Right kidney (tissue), 9 donors: Measurements from ENCODE around the gene HAND1.
"Not testable (repeated sequence)": the region's sequence is repeated elsewhere in the genome, so short reads cannot be mapped to it uniquely, and the experiment has no call there.

Experiments
- DNase-seq: peaks from one replicate; pipeline ENCODE4 v3.0.0-alpha.2; 2016
- long read RNA-seq, 8 donors: transcript quantifications; one replicate each; lab custom pipeline, GENCODE V29; 2026

The HAND1 gene
- long read RNA-seq, donor 1 = 0 reads
- long read RNA-seq, donor 2 = 0 reads
- long read RNA-seq, donor 3 = 0 reads
- long read RNA-seq, donor 4 = 0 reads
- long read RNA-seq, donor 5 = 0 reads
- long read RNA-seq, donor 6 = 0 reads
- long read RNA-seq, donor 7 = 0 reads
- long read RNA-seq, donor 8 = 0 reads

DNA sequence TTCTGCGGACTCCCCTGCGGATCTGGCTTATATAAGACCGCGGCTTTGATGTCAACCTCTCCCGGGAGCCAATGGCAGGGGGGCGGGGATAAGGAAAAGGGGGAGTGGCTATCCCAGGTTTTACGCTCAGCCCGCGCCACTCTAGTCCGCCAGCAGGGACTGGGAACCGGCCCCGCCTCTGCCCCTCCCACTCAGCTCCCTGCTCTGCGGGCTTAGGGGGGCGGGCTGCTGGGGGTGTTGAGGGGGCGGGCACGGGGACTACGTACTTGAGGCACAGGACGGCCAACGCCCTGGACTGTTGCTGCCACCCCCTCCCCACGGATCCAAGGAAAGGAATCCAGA is at the start of gene HAND1:
Gene HAND1 (minus strand): TSS at position 4 of the 342 bp plus-strand sequence. CDS start 219 bp downstream, outside the sequence.
- no peak for DNase-seq

GRCh38 chr5:154526231-154527226 is 48.5 kb upstream of the HAND1 start:
- no peak for DNase-seq

- no peak for DNase-seq
Measured at GRCh38 chr5:154524859-154525258, 46.8 kb upstream of the HAND1 start.

- no peak for DNase-seq
Measured at GRCh38 chr5:154524181-154524580, 46.2 kb upstream of the HAND1 start.

DNA sequence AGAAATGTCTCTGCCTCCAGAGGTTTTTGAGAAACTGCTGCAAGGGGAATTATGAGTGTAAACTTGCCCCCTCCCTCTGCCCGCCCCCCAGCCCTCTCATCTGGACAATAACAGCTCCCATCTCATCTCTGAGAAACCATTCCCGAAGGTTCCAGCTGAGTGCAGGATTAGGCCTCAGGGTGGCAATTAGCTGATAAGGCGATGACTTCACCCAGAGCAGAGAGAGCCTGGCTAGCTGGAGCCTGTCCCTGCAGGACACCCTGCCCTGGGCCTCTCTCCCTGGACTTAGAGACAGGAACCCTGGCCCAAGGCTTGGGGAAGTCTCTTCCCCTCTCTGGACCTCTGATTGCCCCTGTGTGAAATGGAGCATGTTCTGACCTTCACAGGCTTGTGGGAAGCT is 45.7 kb upstream of the HAND1 start:
- no peak for DNase-seq

GRCh38 chr5:154523104-154523503 is 45.1 kb upstream of the HAND1 start:
- no peak for DNase-seq

DNA sequence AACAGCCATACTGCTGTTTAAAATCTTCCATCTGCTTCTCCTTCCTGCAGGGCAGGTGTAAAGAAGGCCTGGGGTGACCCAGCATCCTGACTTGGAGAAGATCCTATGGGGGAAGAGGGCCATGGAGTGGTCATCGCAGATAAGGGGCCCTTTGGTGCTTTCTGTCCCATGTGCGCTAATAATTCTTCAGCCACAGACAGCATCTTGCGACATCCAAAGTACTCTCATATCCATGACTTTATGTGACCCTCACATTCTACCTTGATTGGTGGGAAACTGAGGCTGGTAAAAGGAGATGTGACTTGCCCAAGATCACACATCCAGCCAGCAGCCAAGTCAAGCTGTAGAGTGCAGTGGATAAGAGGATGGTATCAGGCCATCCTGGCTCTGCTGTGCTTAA is 44.3 kb upstream of the HAND1 start:
- DNase-seq = no peak

DNA sequence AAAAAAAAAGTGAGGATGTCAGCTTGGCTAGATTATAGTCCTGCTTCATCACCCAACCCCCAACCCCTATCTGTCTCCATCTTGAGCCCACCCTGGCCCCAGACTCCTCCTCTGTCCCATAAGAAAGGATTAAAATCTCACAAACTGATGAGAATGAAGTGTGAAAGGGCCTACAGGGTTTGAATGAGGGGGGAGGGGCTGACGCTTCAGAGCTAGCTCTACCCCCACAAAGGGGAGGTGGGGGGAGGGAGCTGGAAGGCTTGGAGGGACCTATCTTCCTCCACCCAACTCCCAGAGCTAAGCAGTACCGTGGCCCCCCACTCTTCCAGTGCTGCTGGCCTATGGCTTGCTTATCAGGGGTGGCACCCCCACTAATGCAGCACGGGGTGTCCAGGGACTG is 43.7 kb upstream of the HAND1 start:
- no peak for DNase-seq

- peak; percentile 64 for DNase-seq
Measured at GRCh38 chr5:154520861-154521453, 42.9 kb upstream of the HAND1 start.

DNA sequence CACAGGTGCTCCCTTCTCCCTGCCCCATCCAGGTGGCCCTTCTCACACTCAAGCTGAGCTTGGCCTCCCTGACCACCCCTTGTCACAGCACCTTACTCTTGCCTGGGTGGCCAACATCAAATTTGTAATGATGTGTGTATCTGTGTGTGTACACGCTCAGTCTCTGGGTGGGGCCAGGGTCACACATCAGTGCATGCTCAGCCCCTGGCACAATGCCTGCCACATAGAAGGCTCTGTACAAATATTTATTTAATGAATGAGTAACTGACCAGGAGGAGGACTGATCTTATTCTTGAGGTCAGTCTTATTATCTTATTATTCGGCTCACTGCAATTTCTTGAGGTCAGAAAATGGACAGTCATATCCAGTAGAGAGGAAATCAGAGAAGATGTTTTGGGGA is 41.3 kb upstream of the HAND1 start:
- no peak for DNase-seq

DNA sequence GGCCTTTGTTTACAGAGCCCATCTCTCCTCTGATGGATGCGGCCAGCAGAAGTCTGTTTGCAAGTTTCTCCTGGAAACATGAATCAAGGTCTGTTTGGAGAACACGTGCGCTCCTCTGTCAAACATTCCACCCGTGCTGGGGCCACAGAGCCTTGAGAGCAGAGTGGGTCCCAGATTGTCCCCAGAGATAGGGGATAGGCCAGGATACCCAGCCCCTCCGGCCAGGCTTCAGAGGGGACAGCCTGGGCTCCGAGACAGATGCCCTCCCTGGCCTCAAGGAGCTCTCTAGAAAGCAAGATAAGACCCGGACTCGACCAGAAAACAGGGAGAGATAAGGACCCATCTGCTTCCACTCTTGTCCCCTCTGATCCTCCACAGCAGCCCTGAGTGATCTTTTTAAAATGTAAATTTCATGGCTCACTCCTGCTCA is 40.4 kb upstream of the HAND1 start:
- no peak for DNase-seq

DNA sequence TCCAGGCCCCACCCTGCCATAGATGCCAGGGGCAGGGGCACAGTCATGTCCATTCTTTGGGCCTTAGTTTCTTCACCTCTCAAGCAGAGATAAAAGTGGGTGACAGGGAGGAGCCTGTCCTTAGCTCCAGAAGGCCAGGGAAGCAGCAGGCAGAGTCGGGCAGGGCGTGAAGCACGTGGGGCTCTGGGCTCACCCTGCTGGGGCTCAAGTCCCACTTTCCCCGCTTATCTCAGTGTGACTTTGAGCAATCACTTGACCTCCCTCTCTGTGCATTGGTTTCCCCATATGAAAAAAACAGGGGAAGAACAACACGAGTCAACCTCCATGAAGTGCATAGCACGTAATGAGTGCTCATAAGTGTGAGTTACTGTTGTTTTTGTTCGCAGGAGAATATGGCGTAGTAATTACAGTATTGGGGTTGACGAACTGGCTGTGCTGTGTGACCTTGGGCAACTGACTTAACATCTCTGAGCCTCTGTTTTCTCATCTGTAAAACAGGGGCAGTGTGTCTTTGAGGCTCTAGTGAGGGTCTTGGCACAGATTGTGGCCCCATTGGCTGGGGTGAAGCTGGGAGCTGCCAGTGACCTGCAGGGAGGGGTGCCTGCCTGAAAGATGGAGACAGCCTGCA is 39.9 kb upstream of the HAND1 start:
- DNase-seq = no peak

DNA sequence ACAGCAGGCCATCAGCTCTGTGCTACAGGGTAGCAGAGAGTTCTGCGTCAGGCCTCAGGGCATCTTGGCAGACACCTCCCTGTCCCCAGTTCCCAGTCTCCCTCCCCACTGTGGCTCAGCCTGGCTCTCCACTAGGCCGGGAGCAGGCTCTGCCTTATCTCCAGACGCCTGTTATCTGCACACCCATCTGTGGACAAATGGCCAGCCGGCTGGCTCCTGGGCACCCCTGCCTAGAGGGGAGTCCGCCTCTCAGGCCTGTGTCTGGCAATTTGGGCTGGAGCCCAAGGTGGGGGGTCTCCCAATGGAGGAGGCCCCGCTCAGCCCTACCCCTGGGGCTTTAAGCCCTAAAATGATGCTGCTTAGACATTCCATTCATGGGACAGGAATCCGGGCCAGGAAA is 39.2 kb upstream of the HAND1 start:
- DNase-seq = no peak

DNA sequence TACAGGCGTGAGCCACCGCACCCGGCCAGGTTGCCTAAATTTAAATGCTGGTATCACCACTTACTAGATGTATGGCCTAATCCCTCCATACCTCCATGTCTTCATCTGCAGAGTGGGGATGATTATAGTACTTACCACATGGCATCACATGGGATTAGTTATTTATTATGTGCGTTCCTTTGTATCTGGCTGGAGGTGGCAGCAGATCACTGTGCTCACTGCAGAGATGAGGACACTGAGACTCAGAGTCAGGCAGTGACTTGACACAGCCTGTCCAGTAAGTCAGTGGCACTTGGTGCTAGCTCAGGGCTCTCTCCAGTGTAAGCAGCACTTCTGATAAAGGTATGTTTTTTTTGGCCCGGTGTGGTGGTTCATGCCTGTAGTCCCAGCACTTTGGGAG is 38.4 kb upstream of the HAND1 start:
- no peak for DNase-seq

GRCh38 chr5:154515488-154515887 is 37.5 kb upstream of the HAND1 start:
- DNase-seq = not testable (repeated sequence)

DNA sequence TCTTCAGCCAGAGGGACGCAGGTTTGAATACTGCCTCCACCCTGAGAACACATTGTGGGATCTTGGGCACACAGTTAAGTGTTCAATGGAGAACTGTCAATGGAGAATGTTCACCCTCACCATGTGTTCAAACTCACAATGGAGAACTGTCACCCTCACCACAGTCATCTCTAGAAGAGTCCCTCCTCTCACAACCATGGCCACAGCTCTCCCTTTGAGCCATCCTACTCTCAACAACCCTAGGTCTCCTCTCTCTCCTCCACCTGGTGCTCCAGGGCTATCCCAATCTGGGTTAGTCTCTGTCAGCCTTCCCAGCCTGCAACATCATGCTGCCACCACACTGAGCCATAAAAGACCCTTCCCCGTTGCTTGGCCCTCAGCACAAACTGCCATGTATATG is 36.3 kb upstream of the HAND1 start:
- DNase-seq = no peak

- no peak for DNase-seq
Measured at GRCh38 chr5:154513669-154514084, 35.6 kb upstream of the HAND1 start.

- no peak for DNase-seq
Measured at GRCh38 chr5:154511984-154512383, 34.0 kb upstream of the HAND1 start.

DNA sequence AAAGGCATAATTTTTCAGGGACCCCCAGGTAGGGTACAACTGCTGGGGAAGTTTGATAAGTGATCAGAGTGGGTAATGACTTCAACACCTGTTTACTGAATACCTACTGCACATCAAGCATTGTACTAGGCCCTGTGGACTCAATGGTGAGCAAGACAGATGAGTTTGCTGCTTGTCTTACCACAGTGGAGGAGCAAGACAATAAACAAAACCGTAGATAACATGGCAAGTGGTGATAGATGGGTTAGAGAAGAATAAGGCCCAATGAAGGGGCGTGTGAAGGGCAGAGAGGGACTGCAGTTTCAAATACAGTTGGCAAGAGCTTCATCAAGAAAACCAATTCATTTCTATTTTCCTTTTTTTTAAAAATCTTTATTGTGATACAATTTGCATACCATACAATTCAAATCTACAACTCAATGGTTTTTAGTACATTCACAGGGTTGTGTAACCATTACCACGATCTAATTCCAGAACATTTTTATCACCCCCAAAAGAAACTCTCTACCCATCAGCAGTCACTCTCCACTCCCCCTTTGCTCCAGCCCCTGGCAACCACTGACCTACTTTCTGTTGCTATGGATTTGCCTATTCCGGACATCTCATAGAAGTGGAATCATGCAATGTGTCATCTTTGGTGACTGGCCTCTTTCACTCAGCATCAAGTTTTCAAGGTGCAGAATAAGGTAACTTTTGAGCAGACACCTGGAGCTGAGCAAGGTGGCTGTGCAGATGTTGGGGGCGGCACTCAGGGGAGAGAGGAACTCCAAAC is 31.9 kb upstream of the HAND1 start:
- DNase-seq = no peak

DNA sequence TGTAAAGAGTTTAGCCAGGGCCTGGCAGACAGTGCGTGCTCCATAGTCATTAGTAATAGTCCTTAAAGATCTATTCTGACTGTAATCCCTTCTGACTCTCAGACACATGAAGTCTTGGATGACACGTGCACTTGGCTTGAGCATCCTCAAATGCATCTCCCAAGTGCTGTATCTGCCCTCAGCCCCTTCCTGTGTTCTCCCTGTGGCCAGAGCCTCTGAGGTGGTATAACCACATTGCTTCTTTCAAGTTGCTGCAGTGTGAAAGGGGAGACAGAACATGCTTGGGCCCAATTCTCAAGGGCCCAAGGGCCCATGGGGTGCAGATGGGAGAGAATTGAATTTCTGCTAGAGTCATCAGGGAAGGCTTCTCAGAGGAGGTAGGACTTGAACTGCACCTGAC is 30.1 kb upstream of the HAND1 start:
- no peak for DNase-seq

DNA sequence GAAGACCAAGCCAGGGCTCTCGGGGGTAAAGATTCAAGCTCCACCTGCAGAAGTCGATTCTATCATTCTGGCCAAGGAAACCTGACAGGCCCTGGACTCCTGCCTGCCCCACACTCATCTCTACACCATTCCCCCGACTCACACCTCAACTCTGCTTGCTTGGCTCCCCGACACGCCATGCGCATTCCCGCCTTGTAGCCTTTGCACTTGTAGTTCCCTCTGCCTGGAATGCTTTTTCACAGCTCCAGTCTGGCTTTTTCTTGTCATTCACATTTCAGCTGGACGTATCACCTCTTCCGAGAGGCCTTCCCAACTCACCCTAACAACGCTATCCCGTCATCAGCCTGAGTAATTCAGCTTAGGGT is 28.7 kb upstream of the HAND1 start:
- DNase-seq = no peak

DNA sequence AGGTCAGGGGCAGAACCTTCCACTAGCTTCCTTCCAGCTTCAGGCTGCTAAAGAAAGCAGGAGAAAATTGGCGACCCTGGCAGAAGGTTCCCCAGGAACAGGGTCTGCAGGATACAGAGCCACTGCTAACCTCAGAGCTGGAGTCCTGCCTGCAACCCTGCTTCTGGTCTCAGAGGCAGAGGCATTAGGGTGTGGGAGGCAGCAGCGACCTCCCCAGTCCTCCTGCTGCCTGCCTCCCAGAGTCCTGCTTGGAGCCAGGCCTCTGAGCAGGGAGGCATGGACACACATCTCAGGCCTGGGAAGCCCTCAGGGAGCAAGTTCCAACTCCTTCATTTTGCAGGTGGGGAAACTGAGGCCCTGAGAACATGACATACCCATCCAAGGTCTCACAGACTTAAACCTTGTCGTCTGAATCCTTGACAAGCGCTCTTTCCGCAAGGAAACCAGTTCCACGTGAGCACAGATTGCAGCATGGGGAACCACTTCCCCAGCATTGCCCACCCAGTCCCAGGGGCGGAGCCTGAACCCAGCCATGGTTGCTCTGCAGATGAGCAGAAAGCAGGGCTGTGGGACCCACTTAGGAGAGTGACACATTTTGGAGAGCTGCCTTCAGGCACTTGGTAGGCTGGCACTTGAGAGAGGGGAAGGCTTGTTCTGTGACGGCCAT is 28.2 kb upstream of the HAND1 start:
- DNase-seq = no peak
